Activated CD8-positive, alpha-beta memory T cell treated with anti-CD3 and anti-CD28 coated beads for 36 hours (primary cell): ENCODE measurements around the gene DUS2. TPM values are rescaled to one million over a fixed set of nuclear protein-coding genes. Genes with fewer than 3 reads are reported as not detected.

Source experiments
- CTCF ChIA-PET: fragments of 350-600 bp; sonication (Branson Sonifier 250); formaldehyde crosslinking; loops from one replicate; lab custom pipeline; 2021; ENCODE audit warnings: antibody characterized with exemption; lab: Charles Lee
- POLR2A ChIA-PET: fragments of 350-600 bp; sonication (Branson Sonifier 250); formaldehyde crosslinking; loops from one replicate; lab custom pipeline; 2021; ENCODE audit warnings: antibody characterized with exemption; lab: Charles Lee
- total RNA-seq, 2 experiments: library from RNA; stranded (reverse); gene quantifications; one replicate each; pipeline ENCODE4 v1.2.3, GENCODE V29; 2021

DUS2 gene
- total RNA-seq, 2 experiments from 2014 or later, result 37.1 to 40.3 TPM

- ChIA-PET POLR2A (no interaction called here), CTCF (interaction anchor here (0.9 to 2.2 kb wide), 3 partner anchors 9 to 17 kb away, joined by 3 to 9 read pairs (median 6); no protein-coding TSS in a partner anchor)
Observed at GRCh38 chr16:68081861-68082628, 59.0 kb downstream of the DUS2 start.

GRCh38 chr16:68082629-68083238, 59.6 kb downstream of the DUS2 start:
- ChIA-PET POLR2A (no interaction called here), CTCF (interaction anchor here (0.7 to 2.2 kb wide), 5 partner anchors 9 to 191 kb away, joined by 3 to 9 read pairs (median 3); no protein-coding TSS in a partner anchor)

- POLR2A ChIA-PET, result no interaction called here
- CTCF ChIA-PET, result interaction anchor here (0.7 to 2.2 kb wide), 6 partner anchors 9 to 191 kb away, joined by 3 to 9 read pairs (median 4); no protein-coding TSS in a partner anchor
Observed at GRCh38 chr16:68083239-68083781, 60.2 kb downstream of the DUS2 start.

GRCh38 chr16:68083861-68084503, 60.9 kb downstream of the DUS2 start:
- ChIA-PET POLR2A (interaction anchor here (0.7 to 2.5 kb wide), 6 partner anchors 9 to 153 kb away, joined by 3 to 19 read pairs (median 4); partner anchors contain the start of gene DPEP2), CTCF (interaction anchor here (0.7 to 2.2 kb wide), 9 partner anchors 8 to 206 kb away, joined by 3 to 15 read pairs (median 5); no protein-coding TSS in a partner anchor)

- POLR2A ChIA-PET, result interaction anchor here (0.6 to 2.5 kb wide), 11 partner anchors 9 to 179 kb away, joined by 3 to 19 read pairs (median 5); partner anchors contain the start of genes DPEP2 and SLC7A6
- CTCF ChIA-PET, result interaction anchor here (0.8 to 2.5 kb wide), 11 partner anchors 9 to 269 kb away, joined by 3 to 15 read pairs (median 5); partner anchors contain the start of gene NRN1L
Observed at GRCh38 chr16:68084504-68085258, 61.6 kb downstream of the DUS2 start.

- ChIA-PET POLR2A (interaction anchor here (0.6 to 2.5 kb wide), 10 partner anchors 9 to 179 kb away, joined by 3 to 19 read pairs (median 6); partner anchors contain the start of gene SLC7A6), CTCF (interaction anchor here (0.5 to 2.5 kb wide), 8 partner anchors 9 to 270 kb away, joined by 3 to 15 read pairs (median 4); partner anchors contain the start of gene NRN1L)
Observed at GRCh38 chr16:68085259-68086071, 62.4 kb downstream of the DUS2 start, which contains the start of gene NFATC3. Gene NFATC3 (plus strand): TSS chr16:68085370. CDS start chr16:68085682, 312 bp downstream.

- ChIA-PET CTCF (interaction anchor here (1.3 to 2.5 kb wide), 2 partner anchors 46 to 270 kb away, joined by 3 to 6 read pairs; no protein-coding TSS in a partner anchor), POLR2A (interaction anchor here (2.5 kb wide), 1 partner anchor 11 kb away, joined by 19 read pairs; no protein-coding TSS in a partner anchor)
Observed at GRCh38 chr16:68086336-68086841, 63.3 kb downstream of the DUS2 start.

GRCh38 chr16:68086860-68087268, 63.8 kb downstream of the DUS2 start:
- ChIA-PET CTCF (interaction anchor here (1.3 to 2.5 kb wide), 2 partner anchors 46 to 271 kb away, joined by 3 to 6 read pairs; no protein-coding TSS in a partner anchor), POLR2A (no interaction called here)

- CTCF ChIA-PET, result interaction anchor here (1.3 kb wide), 1 partner anchor 16 kb away, joined by 3 read pairs; no protein-coding TSS in a partner anchor
- POLR2A ChIA-PET, result interaction anchor here (0.5 kb wide), 1 partner anchor 952 kb away, joined by 3 read pairs; no protein-coding TSS in a partner anchor
Observed at GRCh38 chr16:68087688-68088087, 64.6 kb downstream of the DUS2 start.

GRCh38 chr16:68088130-68088972, 65.3 kb downstream of the DUS2 start:
- CTCF ChIA-PET, result interaction anchor here (1.3 kb wide), 1 partner anchor 17 kb away, joined by 3 read pairs; no protein-coding TSS in a partner anchor
- POLR2A ChIA-PET, result interaction anchor here (0.6 kb wide), 1 partner anchor 199 kb away, joined by 10 read pairs; no protein-coding TSS in a partner anchor

GRCh38 chr16:68089067-68089466, 66.0 kb downstream of the DUS2 start:
- ChIA-PET POLR2A (no interaction called here), CTCF (interaction anchor here (1.3 kb wide), 1 partner anchor 18 kb away, joined by 3 read pairs; no protein-coding TSS in a partner anchor)

GRCh38 chr16:68090130-68090529, 67.0 kb downstream of the DUS2 start:
- CTCF ChIA-PET, result no interaction called here
- POLR2A ChIA-PET, result no interaction called here

GRCh38 chr16:68090533-68090932, 67.4 kb downstream of the DUS2 start:
- ChIA-PET POLR2A (no interaction called here), CTCF (no interaction called here)

GRCh38 chr16:68091380-68092261, 68.5 kb downstream of the DUS2 start:
- ChIA-PET CTCF (interaction anchor here (0.7 to 2.4 kb wide), 5 partner anchors 9 to 133 kb away, joined by 3 to 9 read pairs (median 3); no protein-coding TSS in a partner anchor), POLR2A (no interaction called here)
